GM21737 (cell line): Measurements from ENCODE around the gene IL4I1.
A peak's percentile ranks its signal among the peaks of the same experiment; 100 is the strongest.

Experiments used
- ATAC-seq: cut with Tn5 transposase; IDR thresholded peaks from one replicate; pipeline ENCODE4 v1.9.1; 2021; ENCODE audit warnings: mild to moderate bottlenecking, moderate library complexity; ENCODE audit not compliant: unreplicated experiment

The IL4I1 gene

GRCh38 chr19:49880162-49880869 is 16.4 kb downstream of the IL4I1 start:
- ATAC-seq, result no peak

DNA sequence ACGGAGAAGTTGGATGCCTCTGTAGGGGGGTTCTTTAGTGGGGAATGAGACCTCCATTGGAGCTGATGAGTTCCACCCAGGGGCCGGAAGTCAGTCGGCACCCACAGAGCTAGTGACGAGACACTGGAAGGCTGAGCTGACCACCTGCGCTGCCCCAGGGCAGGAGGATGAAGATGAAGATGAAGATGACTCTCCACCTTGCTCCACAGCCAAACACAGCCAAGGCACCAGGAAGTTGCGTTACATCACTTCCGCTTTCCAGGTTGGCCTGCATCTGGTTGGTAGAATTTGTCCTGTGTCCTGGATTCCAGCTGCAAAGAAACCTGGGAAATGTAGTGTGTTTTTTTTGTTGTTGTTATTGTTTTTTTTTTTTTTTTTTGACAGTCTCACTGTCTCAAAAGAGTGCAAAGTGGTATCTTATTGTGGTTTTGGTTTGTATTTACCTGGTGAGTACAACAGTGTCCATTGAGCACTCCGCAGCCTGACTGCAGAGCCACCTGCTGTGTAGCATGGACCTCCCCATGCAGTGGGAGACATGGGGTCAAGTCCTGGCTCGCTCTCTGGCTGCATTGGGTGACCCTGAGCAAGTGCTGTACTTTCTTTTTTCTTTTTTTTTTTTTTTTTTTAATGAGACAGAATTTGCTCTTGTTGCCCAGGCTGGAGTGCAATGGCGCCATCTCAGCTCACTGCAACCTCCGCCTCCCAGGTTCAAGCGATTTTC is 17.3 kb downstream of the IL4I1 start:
- ATAC-seq, result no peak

DNA sequence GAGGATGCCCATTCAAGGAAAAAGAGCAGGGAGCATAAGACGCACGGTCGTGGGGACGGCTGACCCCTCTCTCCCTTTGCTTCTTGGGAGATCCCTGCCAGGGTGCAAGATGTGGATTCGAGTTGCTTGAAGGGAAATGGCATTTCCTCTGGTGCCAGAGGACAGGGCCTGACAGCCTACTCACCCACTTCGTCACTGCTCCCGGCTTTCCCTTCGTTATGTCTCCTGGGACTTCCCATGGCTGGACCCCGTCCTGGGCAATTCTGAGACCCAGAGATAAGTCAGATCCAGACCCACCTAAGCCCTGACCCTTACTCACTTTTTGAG is 18.0 kb downstream of the IL4I1 start:
- ATAC-seq, result no peak

DNA sequence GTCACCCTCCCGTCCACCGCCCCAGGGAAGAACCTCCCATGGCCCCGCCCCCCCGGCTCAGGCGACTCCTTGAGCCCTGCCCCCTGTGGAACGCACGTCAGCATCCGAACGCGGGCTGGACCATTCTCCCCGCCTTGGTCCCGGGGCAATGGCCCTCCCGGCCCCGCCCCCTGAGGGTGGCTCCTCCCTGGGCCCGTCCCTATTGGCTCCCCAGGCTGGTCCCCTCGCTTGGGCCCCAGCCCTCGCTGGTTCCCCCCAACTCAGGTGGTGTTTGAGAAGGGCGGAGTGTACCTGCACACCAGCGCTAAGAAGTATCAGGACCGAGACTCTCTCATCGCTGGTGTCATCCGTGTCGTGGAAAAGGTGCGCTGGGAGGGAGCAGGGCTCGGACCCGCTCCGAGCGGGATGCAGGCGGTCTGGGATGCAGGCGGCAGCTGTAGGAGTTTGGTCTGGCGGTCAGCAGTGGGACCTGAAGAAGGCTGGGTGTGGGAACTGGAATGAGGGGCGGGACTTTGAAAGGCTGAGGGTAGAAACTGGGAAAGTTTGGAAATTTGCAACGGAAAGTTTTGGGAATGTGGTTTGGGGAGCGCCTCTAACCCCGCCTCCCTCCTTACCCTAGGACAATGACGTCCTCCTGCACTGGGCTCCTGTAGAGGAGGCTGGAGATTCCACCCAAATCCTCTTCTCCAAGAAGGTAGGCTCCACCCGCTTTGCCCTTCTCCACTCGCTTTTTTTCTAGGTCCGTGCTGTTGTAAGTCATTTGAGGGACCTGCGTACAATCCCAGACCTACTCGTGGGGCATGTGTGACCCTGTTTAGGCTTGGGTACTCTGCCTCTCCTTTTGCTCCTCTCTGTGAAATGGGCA is 18.6 kb downstream of the IL4I1 start:
- peak; percentile 46 for ATAC-seq

- ATAC-seq, result peak; percentile 56
These were observed 19.4 kb downstream of the IL4I1 start, which contains the start of the genes AKT1S1 and TBC1D17 for GRCh38 chr19:49877020-49877878. AKT1S1 (minus strand) TSS chr19:49877355; CDS start chr19:49873295, 4,060 bp downstream. TBC1D17 (plus strand) TSS chr19:49877702; CDS start chr19:49877724, 22 bp downstream.

DNA sequence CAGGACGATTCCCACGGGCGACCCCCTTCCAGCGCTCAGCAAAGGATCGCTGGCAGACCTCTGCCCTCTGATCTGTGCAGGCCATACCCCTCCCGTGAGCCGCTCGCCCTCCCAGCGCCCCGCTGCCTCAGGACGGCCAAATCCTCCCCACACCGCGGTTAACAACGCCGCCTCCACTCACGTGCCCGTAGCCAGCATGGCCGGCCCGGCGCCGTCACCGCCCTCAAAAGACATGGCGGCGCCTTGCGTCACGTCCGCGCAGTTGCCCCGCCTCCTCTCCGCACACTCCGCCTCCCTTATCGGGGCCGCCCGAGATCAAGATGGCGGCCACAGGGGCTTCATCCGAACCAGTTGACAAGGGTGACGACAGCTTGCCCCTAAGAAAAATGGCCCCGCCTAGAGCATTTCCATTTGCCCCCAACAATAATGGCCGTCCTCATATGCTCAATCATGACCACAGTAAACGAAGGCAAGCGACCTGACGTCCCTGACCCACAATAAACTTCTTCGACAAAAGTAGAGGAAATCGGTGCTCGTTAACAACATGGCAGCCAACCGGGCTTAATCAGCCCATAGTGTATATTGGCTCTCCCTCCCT is 20.2 kb downstream of the IL4I1 start:
- peak; percentile 40 for ATAC-seq

GRCh38 chr19:49875857-49876421 is 20.7 kb downstream of the IL4I1 start:
- ATAC-seq, result no peak

- ATAC-seq, result no peak
These were observed 21.5 kb downstream of the IL4I1 start for GRCh38 chr19:49875177-49875576.

- ATAC-seq, result no peak
These were observed 22.1 kb downstream of the IL4I1 start for GRCh38 chr19:49874503-49875157.

DNA sequence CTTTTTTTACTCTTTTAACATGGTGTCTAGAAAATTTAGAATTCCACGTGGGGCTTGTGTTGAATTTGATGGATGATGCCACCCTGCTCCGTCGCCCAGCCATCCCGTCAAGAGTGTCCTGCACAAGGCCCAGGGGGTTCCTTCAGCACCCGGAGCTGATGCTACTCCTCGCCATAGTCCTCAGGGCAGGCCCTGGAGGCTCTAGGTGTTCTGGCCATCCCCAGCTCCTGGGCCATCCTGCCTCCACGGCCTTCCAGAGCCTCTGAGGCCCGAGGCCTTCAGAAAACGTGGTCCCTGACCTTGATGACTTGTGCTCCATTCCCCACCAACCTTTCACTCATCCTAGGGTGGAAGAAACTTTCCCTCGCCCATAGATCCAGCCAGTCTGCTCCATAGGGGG is 22.9 kb downstream of the IL4I1 start:
- ATAC-seq, result no peak

- no peak for ATAC-seq
These were observed 23.6 kb downstream of the IL4I1 start for GRCh38 chr19:49873129-49873521.

- ATAC-seq, result no peak
These were observed 24.2 kb downstream of the IL4I1 start for GRCh38 chr19:49872245-49873128.

DNA sequence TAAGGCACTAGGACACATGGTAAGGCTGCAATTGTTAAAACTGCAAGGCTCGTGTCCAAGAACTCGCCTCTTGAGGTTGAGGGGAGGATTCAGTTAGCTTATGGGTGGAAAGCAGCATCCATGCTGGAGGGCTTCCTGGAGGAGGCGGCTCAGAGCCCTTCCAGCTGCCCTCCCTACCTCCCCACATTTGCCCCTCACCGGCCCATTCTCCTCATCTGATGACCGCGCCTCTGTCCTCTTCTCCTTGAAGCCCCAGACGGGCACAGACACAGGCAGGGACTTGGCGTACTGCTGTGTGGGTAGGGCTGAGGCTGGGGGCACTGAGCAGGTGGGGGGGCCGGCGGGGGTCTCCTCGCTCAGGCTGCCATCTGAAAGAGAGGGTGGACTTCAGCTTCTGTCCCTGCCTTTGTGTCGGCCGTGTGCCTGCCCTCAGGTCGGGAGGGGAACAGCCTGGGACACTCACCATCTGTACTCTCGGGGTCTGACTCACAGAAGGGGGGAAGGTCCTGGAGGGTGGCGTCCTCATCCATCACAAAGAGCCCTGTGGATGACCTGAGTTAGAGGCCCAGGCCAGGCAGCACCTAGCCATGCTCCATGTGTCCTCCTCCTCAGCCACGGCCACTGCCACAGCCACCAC is 25.2 kb downstream of the IL4I1 start:
- no peak for ATAC-seq

DNA sequence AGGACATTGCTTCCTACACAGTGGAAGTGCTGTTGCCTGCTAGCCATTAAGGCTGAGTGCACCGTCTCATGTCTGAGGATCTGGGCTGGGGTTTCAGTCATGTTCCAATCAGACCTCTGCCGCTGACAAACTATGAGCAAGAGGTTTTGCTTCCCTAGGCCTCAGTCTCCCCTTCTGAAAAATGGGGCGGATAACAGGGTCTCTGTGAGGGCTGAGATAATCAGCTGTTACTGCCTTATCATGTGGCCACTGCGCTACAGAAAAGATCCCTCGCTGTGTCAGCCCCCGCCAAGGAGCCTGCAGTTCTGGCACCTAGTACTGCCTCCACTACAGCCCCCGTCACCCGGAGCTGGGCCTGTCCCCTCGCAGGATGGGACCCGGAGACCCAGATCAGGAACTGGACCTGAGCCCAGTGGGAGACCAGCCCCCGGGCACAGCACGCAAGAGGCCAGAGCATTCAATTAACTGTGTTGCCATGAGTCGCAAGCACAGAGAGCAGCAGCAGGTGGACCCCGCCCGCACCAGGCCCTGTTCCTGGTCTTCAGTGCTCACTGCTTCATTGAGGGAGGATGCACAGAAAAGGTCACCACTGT is 26.3 kb downstream of the IL4I1 start:
- no peak for ATAC-seq

DNA sequence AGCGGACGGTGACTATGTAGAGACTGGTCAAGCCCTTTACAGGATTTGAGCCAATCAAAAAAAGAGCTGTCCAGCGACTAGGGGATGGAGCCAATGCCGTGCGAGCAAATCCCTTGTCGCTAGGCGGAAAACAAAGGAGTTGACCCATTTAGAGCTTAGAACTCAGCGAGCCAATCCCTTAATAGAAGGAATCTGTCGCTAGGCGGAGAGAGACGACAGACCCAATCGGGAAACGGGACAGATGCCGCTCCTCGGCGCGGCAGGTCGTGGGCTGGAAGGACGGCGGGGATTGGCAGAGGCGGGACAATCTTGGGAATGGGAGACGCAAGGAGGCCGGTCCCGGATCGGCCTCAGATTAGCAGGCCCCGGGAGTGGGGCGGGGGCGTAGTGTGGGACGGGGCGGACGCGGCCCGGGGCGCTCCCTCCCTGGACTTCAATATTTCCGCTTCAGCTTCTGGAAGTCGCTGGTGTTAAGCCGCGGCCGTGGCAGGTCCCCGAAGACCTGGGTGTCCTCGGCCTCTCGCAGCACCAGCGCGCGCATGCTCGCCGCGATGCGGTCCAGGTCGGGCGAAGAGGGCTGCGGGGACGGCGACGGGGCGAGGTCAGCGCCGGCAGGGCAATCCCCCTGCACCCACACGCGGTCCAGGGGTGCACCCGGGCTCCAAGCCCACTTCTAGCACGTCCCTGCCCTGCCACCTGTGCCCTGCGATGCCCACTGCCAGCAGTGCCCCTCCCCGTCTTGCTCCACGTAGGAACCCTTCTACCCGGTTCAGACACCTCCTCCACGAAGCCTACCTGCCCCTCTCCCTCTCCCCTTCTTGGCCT is 27.0 kb downstream of the IL4I1 start:
- ATAC-seq, result peak; percentile 58

DNA sequence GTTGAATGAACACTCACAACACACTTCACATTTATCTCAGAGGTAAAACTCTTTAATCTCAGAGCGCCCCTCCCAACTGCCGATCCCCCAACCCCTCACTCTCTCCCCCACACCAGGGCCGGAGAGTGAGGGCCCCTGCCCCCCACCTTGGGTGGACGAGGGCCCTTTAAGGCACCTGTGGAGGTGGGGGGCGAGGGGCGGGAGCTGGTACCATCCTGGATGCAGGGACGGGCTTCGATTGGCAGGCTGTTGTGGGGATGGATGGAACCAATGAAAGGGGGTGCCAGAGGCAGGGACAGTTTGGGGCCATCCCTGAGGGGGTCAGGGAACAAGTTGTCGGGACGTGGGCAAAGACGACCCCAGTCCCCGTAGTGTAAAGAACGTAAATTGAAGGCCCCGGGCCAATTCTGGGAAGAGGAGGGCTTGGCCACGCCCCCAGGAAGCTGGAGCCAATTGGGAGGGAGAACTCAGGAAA is 27.6 kb downstream of the IL4I1 start:
- ATAC-seq, result peak; percentile 12
